ENCODE data around the gene LRRC45.

GRCh38 chr17:81995463-81996231 is 27.5 kb upstream of the LRRC45 start:
- TF ChIP-seq POLR2A (IDR thresholded peaks at IDR 0.05; ENCODE audit: borderline replicate concordance, extremely low read depth, insufficient read depth, insufficient read length) (no peak), CBX3 (IDR thresholded peaks at IDR 0.05; ENCODE audit: low read depth) (no peak), SP1 (IDR thresholded peaks at IDR 0.05; ENCODE audit: low read depth) (no peak), TCF7L2 (IDR thresholded peaks at IDR 0.05; ENCODE audit: borderline replicate concordance, extremely low read depth, insufficient read depth, insufficient read length) (no peak), POLR2AphosphoS5 (IDR thresholded peaks at IDR 0.05; ENCODE audit: low read depth, low read length) (no peak), YY1 (IDR thresholded peaks at IDR 0.05; ENCODE audit: extremely low read depth, insufficient replicate concordance, low read depth, low read length) (no peak), EZH2 (IDR thresholded peaks at IDR 0.05) (no peak), ZFX (IDR thresholded peaks at IDR 0.05) (no peak), EZH2phosphoT487 (IDR thresholded peaks at IDR 0.05; ENCODE audit: borderline replicate concordance) (no peak), RAD21 (IDR thresholded peaks at IDR 0.05; ENCODE audit: low read depth) (no peak)
- TF ChIP-seq, protein P1, sequence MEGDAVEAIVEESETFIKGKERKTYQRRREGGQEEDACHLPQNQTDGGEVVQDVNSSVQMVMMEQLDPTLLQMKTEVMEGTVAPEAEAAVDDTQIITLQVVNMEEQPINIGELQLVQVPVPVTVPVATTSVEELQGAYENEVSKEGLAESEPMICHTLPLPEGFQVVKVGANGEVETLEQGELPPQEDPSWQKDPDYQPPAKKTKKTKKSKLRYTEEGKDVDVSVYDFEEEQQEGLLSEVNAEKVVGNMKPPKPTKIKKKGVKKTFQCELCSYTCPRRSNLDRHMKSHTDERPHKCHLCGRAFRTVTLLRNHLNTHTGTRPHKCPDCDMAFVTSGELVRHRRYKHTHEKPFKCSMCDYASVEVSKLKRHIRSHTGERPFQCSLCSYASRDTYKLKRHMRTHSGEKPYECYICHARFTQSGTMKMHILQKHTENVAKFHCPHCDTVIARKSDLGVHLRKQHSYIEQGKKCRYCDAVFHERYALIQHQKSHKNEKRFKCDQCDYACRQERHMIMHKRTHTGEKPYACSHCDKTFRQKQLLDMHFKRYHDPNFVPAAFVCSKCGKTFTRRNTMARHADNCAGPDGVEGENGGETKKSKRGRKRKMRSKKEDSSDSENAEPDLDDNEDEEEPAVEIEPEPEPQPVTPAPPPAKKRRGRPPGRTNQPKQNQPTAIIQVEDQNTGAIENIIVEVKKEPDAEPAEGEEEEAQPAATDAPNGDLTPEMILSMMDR (IDR thresholded peaks at IDR 0.05 in 2 of 3, conservative IDR thresholded peaks at IDR 0.05 in 1 of 3; ENCODE audit: borderline replicate concordance in 1 of 3, insufficient read depth in 1 of 3, low read depth in 2 of 3, low read length in 2 of 3), result peak in 2 of 3 experiments; percentile 2 to 12; a peak in 1 of 6 replicates
- TF ChIP-seq, protein P2, sequence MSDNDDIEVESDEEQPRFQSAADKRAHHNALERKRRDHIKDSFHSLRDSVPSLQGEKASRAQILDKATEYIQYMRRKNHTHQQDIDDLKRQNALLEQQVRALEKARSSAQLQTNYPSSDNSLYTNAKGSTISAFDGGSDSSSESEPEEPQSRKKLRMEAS (IDR thresholded peaks at IDR 0.05), result no peak
